SK-N-SH (cell line): Measurements from ENCODE around the gene KPNB1.

Source experiments
- ELF1 ChIP-seq: IDR thresholded peaks from 2 replicates; pipeline ENCODE4 v1.4.0; 2012
- GABPA ChIP-seq: IDR thresholded peaks from 2 replicates; pipeline ENCODE4 v1.4.0; 2012; ENCODE audit warnings: low read depth, mild to moderate bottlenecking
- JUND ChIP-seq: IDR thresholded peaks from 2 replicates; pipeline ENCODE4 v1.4.0; 2012
- MXI1 ChIP-seq: IDR thresholded peaks from 2 replicates; pipeline ENCODE4 v1.6.1; 2012; ENCODE audit warnings: mild to moderate bottlenecking, low read depth, low read length, improper control_type of control experiment
- NRF1 ChIP-seq: IDR thresholded peaks from 2 replicates; pipeline ENCODE4 v1.6.1; 2012; ENCODE audit warnings: low read depth, mild to moderate bottlenecking, low read length
- POLR2AphosphoS5 ChIP-seq: IDR thresholded peaks from 2 replicates; pipeline ENCODE4 v1.6.1; 2012; ENCODE audit warnings: low read depth, low read length
- RCOR1 ChIP-seq: fragments of 150-350 bp; IDR thresholded peaks from 2 replicates; pipeline ENCODE4 v1.6.1; 2017; ENCODE audit warnings: antibody characterized with exemption, low read length
- TAF1 ChIP-seq: IDR thresholded peaks from 2 replicates; pipeline ENCODE4 v1.6.1; 2012; ENCODE audit warnings: low read depth, mild to moderate bottlenecking, low read length, moderate library complexity, borderline replicate concordance
- TCF12 ChIP-seq: IDR thresholded peaks from 2 replicates; pipeline ENCODE4 v1.4.0; 2012
- TEAD4 ChIP-seq: IDR thresholded peaks from 2 replicates; pipeline ENCODE4 v1.4.0; 2012; ENCODE audit warnings: mild to moderate bottlenecking, borderline replicate concordance; ENCODE audit not compliant: insufficient read depth
- YY1 ChIP-seq: IDR thresholded peaks from 2 replicates; pipeline ENCODE4 v1.4.0; 2012; ENCODE audit warnings: low read depth, mild to moderate bottlenecking
- TF ChIP-seq, protein P1 (sequence below): IDR thresholded peaks from 2 replicates; pipeline ENCODE4 v1.4.0; 2012; ENCODE audit warnings: low read depth
- TF ChIP-seq, protein P2 (sequence below): fragments of 200-600 bp; sonication (generic); IDR thresholded peaks from 2 replicates; pipeline ENCODE4 v1.6.1; 2017; ENCODE audit warnings: antibody characterized with exemption, mild to moderate bottlenecking, moderate library complexity
- TF ChIP-seq, protein P3 (sequence below): IDR thresholded peaks from 2 replicates; pipeline ENCODE4; 2012

DNA sequence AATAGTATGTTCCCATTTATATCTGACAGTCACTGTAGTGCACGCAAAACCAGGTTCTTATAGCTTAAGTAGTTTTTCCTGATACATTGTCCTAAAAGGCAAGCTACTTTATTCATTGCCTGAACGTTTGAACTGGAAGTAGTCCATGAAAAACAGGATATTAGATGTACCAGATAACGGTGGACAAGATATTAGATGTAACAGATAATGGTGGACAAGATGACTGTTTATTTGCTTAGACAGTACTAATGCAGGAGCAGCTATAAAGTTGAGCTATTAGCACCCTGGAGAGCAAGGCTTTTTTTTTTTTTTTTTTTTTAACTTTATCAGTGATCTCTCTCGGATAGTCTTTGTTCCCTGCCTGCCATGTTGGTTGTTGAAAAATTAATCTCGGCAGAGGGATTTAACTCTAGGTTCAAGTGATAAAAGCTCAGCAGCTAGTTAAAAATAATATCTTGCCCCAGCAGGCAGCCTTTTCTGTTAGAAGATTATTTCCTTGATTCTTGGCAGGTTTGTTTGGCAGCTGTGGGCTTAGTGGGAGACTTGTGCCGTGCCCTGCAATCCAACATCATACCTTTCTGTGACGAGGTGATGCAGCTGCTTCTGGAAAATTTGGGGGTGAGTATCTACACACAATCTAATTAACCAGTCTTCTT, 26.9 kb downstream of the KPNB1 start:
- TF ChIP-seq, protein P1, sequence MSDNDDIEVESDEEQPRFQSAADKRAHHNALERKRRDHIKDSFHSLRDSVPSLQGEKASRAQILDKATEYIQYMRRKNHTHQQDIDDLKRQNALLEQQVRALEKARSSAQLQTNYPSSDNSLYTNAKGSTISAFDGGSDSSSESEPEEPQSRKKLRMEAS, result no peak
- no peak for TF ChIP-seq TCF12
- TF ChIP-seq, protein P2, sequence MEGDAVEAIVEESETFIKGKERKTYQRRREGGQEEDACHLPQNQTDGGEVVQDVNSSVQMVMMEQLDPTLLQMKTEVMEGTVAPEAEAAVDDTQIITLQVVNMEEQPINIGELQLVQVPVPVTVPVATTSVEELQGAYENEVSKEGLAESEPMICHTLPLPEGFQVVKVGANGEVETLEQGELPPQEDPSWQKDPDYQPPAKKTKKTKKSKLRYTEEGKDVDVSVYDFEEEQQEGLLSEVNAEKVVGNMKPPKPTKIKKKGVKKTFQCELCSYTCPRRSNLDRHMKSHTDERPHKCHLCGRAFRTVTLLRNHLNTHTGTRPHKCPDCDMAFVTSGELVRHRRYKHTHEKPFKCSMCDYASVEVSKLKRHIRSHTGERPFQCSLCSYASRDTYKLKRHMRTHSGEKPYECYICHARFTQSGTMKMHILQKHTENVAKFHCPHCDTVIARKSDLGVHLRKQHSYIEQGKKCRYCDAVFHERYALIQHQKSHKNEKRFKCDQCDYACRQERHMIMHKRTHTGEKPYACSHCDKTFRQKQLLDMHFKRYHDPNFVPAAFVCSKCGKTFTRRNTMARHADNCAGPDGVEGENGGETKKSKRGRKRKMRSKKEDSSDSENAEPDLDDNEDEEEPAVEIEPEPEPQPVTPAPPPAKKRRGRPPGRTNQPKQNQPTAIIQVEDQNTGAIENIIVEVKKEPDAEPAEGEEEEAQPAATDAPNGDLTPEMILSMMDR, result no peak
- TF ChIP-seq POLR2AphosphoS5, result no peak
- TF ChIP-seq, protein P3, sequence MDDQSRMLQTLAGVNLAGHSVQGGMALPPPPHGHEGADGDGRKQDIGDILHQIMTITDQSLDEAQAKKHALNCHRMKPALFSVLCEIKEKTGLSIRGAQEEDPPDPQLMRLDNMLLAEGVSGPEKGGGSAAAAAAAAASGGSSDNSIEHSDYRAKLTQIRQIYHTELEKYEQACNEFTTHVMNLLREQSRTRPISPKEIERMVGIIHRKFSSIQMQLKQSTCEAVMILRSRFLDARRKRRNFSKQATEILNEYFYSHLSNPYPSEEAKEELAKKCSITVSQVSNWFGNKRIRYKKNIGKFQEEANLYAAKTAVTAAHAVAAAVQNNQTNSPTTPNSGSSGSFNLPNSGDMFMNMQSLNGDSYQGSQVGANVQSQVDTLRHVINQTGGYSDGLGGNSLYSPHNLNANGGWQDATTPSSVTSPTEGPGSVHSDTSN, result no peak
- TF ChIP-seq YY1, result no peak
- no peak for TF ChIP-seq NRF1
- TF ChIP-seq TAF1, result no peak
- TF ChIP-seq JUND, result no peak
- no peak for TF ChIP-seq GABPA
- no peak for TF ChIP-seq MXI1
- no peak for TF ChIP-seq ELF1
- TF ChIP-seq RCOR1, result no peak
- no peak for TF ChIP-seq TEAD4
